HepG2 (cell line): Measurements from ENCODE around the gene RAD21L1. TPM values are rescaled to one million over a fixed set of nuclear protein-coding genes. Genes with fewer than 3 reads are reported as not detected.

Experiments used
- ARNTL ChIP-seq: sonication (generic); formaldehyde crosslinking; IDR thresholded peaks from 2 replicates; pipeline ENCODE4 v1.4.0; 2020; ENCODE audit warnings: mild to moderate bottlenecking, missing genetic modification reagents
- CHD2 ChIP-seq: IDR thresholded peaks from 2 replicates; pipeline ENCODE4 v1.6.1; 2011; ENCODE audit warnings: low read depth, low read length, improper control_type of control experiment
- CHD4 ChIP-seq: fragments of 200-600 bp; sonication (generic); IDR thresholded peaks from 2 replicates; pipeline ENCODE4 v1.7.0; 2017; ENCODE audit warnings: mild to moderate bottlenecking, low read length, borderline replicate concordance
- GLI4 ChIP-seq: sonication (generic); formaldehyde crosslinking; IDR thresholded peaks from 2 replicates; pipeline ENCODE4 v1.5.1; 2020; ENCODE audit warnings: missing genetic modification reagents, mild to moderate bottlenecking, moderate library complexity, borderline replicate concordance
- KLF15 ChIP-seq: sonication (generic); formaldehyde crosslinking; IDR thresholded peaks from 2 replicates; pipeline ENCODE4 v1.8.1; 2023; ENCODE audit warnings: borderline replicate concordance, mild to moderate bottlenecking, inconsistent platforms, missing genetic modification reagents, mixed read lengths
- MEF2D ChIP-seq: sonication (generic); formaldehyde crosslinking; IDR thresholded peaks from 2 replicates; pipeline ENCODE4 v1.5.1; 2020; ENCODE audit warnings: mild to moderate bottlenecking, missing genetic modification reagents
- NFE2L2 ChIP-seq: fragments of 150-350 bp; IDR thresholded peaks from 2 replicates; pipeline ENCODE4 v1.6.1; 2014; ENCODE audit warnings: low read length
- RBAK ChIP-seq: sonication (generic); formaldehyde crosslinking; IDR thresholded peaks from 2 replicates; pipeline ENCODE4 v1.5.1; 2020; ENCODE audit warnings: mild to moderate bottlenecking, missing genetic modification reagents
- RORA ChIP-seq: sonication (generic); formaldehyde crosslinking; IDR thresholded peaks from 2 replicates; pipeline ENCODE4 v1.5.0; 2020; ENCODE audit warnings: mild to moderate bottlenecking, missing genetic modification reagents, moderate library complexity
- SIX1 ChIP-seq: sonication (generic); formaldehyde crosslinking; IDR thresholded peaks from 2 replicates; pipeline ENCODE4 v1.4.0; 2020; ENCODE audit warnings: missing genetic modification reagents, borderline replicate concordance
- ZNF121 ChIP-seq: sonication (generic); formaldehyde crosslinking; IDR thresholded peaks from 2 replicates; pipeline ENCODE4 v1.5.0; 2020; ENCODE audit warnings: mild to moderate bottlenecking, missing genetic modification reagents
- ZNF292 ChIP-seq: sonication (generic); formaldehyde crosslinking; IDR thresholded peaks from 2 replicates; pipeline ENCODE4 v1.8.1; 2022; ENCODE audit warnings: mild to moderate bottlenecking, low read depth, missing genetic modification reagents, borderline replicate concordance
- ZNF350 ChIP-seq: sonication (generic); formaldehyde crosslinking; IDR thresholded peaks from 2 replicates; pipeline ENCODE4 v1.4.0; 2020; ENCODE audit warnings: mild to moderate bottlenecking, low read depth, missing genetic modification reagents, borderline replicate concordance
- ZNF674 ChIP-seq: sonication (generic); formaldehyde crosslinking; IDR thresholded peaks from 2 replicates; pipeline ENCODE4 v1.5.0; 2020; ENCODE audit warnings: low read depth, mild to moderate bottlenecking, missing genetic modification reagents
- polyA plus RNA-seq, 8 experiments: library from polyadenylated mRNA; depleted of rRNA in 3 of 8; stranded (reverse) in 7 of 8; unstranded in 1 of 8; fragments of >200 nt; fragmentation: Illumina TruSeq in 4 of 8; extraction: Trizol in 4 of 8; gene quantifications; 2 replicates each; pipeline versions ENCODE4 v1.2.1 to v1.2.3, GENCODE V29; 2011 to 2016; ENCODE audit warnings: low read depth in 4 of 8, missing spikeins in 1 of 8, mixed read lengths in 1 of 8; ENCODE audit not compliant: insufficient read depth in 1 of 8
- total RNA-seq, 5 experiments: library from RNA; depleted of rRNA; stranded (reverse); fragments of >200 nt; fragmentation: Illumina TruSeq; extraction: Trizol; gene quantifications; 2 replicates each; pipeline ENCODE4 v1.2.3, GENCODE V29; 2016; ENCODE audit warnings: low read depth in 1 of 5
- TF ChIP-seq, protein P1 (sequence below): sonication (generic); formaldehyde crosslinking; IDR thresholded peaks from 2 replicates; pipeline ENCODE4 v1.8.1; 2023; ENCODE audit warnings: mild to moderate bottlenecking, missing genetic modification reagents
- TF ChIP-seq, protein P2 (sequence below): IDR thresholded peaks from 2 replicates; pipeline ENCODE4 v1.6.1; 2012; ENCODE audit warnings: low read depth, low read length, improper control_type of control experiment
- TF ChIP-seq, protein P3 (sequence below): sonication (generic); formaldehyde crosslinking; IDR thresholded peaks from 2 replicates; pipeline ENCODE4 v1.5.0; 2020; ENCODE audit warnings: missing genetic modification reagents
- TF ChIP-seq, protein P4 (sequence below): sonication (generic); formaldehyde crosslinking; IDR thresholded peaks from 2 replicates; pipeline ENCODE4 v1.8.1; 2023; ENCODE audit warnings: missing genetic modification reagents, inconsistent platforms, borderline replicate concordance
- TF ChIP-seq, protein P5 (sequence below), 2 experiments: sonication (generic) in 1 of 2; formaldehyde crosslinking in 1 of 2; IDR thresholded peaks; 2 replicates each; pipeline versions ENCODE4 v1.4.0 to v1.6.1; 2016 to 2020; ENCODE audit warnings: borderline replicate concordance in 1 of 2, low read depth in 1 of 2, mild to moderate bottlenecking in 1 of 2, missing genetic modification reagents in 1 of 2

RAD21L1 gene
- total and polyA plus RNA-seq, 2 of the 13 experiments (the other 11 are each of a cell fraction or from before 2014, with no cell fraction given): not detected

DNA sequence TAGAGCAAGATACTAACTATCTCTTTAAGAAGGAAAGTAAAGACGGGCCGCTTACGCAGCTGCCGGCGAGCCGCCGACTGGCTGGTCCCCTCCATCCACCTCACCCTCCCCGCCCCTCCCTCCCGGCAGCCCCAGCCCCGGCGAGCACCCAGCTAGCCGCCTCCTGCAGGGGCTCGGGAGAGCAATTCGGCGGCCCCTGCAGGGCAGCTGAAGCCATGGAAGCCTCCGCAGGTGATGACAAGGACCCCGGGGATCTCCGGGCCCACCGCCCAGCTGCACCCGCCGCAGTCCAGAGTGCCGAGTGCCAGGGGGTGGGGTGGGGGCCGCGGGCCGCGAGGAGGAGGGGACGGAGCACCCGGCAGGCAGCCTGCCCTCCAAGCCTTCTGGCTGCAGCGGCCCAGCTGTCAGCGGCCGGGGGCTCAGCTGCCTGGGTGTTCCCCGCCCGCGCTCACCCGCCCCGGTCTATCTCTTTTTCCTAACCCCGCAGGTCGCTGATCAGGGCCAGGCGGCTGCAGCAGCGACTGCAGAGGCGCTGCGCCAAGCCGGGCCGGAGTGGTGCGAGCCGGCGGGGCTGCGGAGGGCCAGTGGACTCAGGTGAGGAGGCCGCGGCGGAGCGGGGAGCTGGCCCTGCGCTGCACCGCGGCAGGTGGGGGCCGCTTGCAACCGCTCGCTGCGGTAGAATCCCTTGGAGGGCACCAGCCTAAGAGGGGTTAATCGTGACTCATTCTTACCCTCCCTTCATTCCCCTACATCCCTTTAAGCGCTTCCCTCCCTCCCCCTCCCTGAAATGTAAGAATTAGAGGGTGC, 40.5 kb downstream of the RAD21L1 start, which contains the start of gene SNPH (continued):
- TF ChIP-seq ZNF350 (CRISPR knock-in tag): no peak
- no peak for TF ChIP-seq KLF15 (CRISPR knock-in tag)
- TF ChIP-seq MEF2D (CRISPR knock-in tag): no peak
- no peak for TF ChIP-seq RBAK (CRISPR knock-in tag)
- TF ChIP-seq, protein P1, sequence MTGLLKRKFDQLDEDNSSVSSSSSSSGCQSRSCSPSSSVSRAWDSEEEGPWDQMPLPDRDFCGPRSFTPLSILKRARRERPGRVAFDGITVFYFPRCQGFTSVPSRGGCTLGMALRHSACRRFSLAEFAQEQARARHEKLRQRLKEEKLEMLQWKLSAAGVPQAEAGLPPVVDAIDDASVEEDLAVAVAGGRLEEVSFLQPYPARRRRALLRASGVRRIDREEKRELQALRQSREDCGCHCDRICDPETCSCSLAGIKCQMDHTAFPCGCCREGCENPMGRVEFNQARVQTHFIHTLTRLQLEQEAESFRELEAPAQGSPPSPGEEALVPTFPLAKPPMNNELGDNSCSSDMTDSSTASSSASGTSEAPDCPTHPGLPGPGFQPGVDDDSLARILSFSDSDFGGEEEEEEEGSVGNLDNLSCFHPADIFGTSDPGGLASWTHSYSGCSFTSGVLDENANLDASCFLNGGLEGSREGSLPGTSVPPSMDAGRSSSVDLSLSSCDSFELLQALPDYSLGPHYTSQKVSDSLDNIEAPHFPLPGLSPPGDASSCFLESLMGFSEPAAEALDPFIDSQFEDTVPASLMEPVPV (CRISPR knock-in tag): no peak
- TF ChIP-seq CHD4: no peak
- TF ChIP-seq GLI4 (CRISPR knock-in tag): no peak
- TF ChIP-seq ZNF121 (CRISPR knock-in tag): no peak
- TF ChIP-seq CHD2: no peak
- TF ChIP-seq, protein P2, sequence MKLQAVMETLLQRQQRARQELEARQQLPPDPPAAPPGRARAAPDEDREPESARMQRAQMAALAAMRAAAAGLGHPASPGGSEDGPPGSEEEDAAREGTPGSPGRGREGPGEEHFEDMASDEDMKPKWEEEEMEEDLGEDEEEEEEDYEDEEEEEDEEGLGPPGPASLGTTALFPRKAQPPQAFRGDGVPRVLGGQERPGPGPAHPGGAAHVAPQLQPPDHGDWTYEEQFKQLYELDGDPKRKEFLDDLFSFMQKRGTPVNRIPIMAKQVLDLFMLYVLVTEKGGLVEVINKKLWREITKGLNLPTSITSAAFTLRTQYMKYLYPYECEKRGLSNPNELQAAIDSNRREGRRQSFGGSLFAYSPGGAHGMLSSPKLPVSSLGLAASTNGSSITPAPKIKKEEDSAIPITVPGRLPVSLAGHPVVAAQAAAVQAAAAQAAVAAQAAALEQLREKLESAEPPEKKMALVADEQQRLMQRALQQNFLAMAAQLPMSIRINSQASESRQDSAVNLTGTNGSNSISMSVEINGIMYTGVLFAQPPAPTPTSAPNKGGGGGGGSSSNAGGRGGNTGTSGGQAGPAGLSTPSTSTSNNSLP: no peak
- TF ChIP-seq ARNTL: no peak
- no peak; the same call in 1 of the 2 replicates for TF ChIP-seq ZNF292 (CRISPR knock-in tag)
- TF ChIP-seq SIX1 (CRISPR knock-in tag): no peak
- TF ChIP-seq NFE2L2: no peak
- TF ChIP-seq, protein P3, sequence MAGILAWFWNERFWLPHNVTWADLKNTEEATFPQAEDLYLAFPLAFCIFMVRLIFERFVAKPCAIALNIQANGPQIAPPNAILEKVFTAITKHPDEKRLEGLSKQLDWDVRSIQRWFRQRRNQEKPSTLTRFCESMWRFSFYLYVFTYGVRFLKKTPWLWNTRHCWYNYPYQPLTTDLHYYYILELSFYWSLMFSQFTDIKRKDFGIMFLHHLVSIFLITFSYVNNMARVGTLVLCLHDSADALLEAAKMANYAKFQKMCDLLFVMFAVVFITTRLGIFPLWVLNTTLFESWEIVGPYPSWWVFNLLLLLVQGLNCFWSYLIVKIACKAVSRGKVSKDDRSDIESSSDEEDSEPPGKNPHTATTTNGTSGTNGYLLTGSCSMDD (CRISPR knock-in tag): no peak
- TF ChIP-seq ZNF674 (CRISPR knock-in tag): no peak
- TF ChIP-seq, protein P4, sequence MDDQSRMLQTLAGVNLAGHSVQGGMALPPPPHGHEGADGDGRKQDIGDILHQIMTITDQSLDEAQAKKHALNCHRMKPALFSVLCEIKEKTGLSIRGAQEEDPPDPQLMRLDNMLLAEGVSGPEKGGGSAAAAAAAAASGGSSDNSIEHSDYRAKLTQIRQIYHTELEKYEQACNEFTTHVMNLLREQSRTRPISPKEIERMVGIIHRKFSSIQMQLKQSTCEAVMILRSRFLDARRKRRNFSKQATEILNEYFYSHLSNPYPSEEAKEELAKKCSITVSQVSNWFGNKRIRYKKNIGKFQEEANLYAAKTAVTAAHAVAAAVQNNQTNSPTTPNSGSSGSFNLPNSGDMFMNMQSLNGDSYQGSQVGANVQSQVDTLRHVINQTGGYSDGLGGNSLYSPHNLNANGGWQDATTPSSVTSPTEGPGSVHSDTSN (CRISPR knock-in tag): no peak
- no peak for TF ChIP-seq RORA (CRISPR knock-in tag)
- TF ChIP-seq, protein P5, sequence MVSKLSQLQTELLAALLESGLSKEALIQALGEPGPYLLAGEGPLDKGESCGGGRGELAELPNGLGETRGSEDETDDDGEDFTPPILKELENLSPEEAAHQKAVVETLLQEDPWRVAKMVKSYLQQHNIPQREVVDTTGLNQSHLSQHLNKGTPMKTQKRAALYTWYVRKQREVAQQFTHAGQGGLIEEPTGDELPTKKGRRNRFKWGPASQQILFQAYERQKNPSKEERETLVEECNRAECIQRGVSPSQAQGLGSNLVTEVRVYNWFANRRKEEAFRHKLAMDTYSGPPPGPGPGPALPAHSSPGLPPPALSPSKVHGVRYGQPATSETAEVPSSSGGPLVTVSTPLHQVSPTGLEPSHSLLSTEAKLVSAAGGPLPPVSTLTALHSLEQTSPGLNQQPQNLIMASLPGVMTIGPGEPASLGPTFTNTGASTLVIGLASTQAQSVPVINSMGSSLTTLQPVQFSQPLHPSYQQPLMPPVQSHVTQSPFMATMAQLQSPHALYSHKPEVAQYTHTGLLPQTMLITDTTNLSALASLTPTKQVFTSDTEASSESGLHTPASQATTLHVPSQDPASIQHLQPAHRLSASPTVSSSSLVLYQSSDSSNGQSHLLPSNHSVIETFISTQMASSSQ (IDR thresholded peaks at IDR 0.05; ENCODE audit: low read depth): no peak
- TF ChIP-seq, protein P5 (CRISPR knock-in tag; IDR thresholded peaks at IDR 0.05; ENCODE audit: borderline replicate concordance): no peak
